GM21528 (cell line): ENCODE measurements around the gene PLPPR3.

Experiments
- ATAC-seq: cut with Tn5 transposase; IDR thresholded peaks from one replicate; pipeline ENCODE4 v1.9.1; 2021; ENCODE audit warnings: mild to moderate bottlenecking, moderate library complexity; ENCODE audit not compliant: unreplicated experiment, low FRiP score

The PLPPR3 gene

DNA sequence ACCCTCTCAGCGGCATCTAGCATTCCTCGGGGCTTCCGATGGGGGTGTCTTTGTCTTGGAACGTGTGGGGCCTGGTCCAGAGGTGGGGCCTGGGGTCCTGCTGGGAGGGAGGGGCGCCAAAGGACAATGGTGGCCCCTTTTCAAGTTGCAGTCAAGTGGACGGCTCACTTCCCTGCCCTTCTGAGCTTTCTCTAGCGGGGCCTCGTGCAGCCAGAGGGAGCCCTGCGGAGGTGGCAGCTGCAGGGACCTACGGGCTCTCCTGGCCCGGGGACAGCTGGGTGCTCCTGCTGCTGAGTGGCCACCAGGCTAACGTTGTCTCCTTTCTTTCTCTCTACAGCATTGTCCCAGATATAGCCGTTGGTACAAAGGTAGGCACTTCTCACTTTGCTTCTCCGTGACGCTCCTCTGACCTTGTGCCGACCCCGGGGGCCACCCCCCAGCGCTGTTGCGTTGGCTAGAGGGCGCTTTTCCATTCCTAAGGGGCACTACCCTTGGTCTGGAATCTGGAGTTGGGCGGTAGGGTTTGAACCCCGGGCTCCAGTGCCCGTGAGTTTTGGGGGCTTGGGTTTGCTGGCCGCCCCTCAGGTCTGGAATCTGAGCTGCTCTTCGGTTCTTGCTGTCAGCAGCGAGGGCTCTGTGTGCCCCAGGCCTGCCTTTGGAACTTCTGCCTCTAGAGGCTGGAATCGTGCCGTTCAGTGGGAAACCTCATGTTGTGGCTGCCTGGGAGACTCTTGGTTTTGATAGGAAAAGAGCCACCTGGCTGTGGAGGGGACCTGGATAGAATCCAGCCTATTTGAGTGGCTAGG is 22.5 kb downstream of the PLPPR3 start:
- ATAC-seq, result no peak

DNA sequence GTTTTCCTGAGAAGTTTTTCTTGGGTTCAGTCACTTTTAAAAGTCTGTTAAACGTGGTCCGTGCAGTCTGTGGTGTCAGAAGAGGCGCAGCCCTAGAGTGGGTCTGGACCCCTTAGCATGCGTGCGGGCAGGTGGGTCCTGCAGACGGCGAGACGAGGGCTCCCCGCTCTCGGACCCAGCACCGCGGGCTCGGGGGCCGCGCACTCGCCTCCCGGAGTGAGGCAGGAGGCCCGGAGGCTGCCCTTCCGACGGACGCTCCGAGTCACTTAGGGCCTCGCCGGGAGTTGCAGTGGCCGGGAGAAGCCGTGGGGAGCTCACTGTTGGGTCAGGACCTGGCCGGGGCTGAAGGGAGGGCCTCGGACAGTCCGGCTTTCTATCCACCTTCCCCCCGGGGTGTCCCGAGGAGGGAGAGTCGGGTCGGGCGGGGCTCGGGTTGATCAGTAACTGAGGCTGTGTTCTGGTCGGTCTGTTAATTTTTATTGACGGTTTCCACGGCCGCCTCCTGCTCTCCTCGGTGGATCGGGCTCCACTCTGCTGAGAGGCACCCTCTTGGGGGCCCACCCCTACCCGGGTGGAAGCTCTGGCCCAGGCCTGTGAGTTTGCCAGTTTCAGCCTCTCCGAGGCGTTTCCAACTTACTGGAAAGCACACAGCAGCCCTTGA is 23.2 kb downstream of the PLPPR3 start:
- no peak for ATAC-seq

DNA sequence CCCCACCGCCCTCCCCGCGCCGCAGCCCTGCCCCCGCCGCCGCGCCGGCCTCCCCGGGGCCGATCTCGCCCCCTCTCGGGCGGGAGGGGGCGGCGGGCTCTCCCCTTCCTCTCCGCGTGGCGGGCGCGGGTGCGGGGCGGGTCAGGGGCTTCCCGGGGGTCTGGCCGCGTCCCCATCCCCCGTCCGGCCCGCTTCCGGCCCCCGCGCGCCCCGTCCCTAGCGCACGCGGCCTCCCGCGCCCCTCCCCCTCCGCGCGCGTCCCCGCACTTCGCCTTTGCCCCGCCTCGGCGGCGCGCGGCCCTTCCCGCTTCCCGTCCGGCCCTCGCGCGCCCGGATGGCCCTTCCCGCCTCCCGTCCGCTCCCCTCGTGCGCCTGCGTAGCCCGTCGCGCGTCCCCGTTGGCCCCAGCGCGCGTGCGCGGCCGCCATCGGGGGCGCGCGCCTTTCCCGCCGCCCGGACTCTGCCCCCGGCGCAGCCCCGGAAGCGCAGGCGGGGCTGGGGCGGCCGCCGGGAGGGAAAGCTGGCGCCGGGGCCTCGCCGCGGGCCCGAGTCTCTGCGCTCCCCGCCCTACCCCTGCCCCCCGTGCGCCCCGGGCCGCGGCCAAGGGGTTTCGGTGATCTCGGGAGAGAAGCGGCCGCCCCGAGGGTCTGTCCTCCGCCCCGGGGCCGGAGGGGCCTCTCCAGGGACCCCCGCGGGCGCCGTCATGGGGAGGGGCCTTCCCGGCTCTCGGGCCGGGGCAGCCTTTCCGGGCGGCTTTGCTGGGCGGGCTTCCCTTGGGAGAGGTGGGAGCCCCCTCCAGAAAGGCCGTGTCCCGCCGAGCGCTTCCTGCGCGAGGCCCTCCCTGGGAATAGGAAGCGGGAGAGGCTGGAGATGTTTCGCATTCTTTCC is 24.0 kb downstream of the PLPPR3 start:
- ATAC-seq, result peak; percentile 38

DNA sequence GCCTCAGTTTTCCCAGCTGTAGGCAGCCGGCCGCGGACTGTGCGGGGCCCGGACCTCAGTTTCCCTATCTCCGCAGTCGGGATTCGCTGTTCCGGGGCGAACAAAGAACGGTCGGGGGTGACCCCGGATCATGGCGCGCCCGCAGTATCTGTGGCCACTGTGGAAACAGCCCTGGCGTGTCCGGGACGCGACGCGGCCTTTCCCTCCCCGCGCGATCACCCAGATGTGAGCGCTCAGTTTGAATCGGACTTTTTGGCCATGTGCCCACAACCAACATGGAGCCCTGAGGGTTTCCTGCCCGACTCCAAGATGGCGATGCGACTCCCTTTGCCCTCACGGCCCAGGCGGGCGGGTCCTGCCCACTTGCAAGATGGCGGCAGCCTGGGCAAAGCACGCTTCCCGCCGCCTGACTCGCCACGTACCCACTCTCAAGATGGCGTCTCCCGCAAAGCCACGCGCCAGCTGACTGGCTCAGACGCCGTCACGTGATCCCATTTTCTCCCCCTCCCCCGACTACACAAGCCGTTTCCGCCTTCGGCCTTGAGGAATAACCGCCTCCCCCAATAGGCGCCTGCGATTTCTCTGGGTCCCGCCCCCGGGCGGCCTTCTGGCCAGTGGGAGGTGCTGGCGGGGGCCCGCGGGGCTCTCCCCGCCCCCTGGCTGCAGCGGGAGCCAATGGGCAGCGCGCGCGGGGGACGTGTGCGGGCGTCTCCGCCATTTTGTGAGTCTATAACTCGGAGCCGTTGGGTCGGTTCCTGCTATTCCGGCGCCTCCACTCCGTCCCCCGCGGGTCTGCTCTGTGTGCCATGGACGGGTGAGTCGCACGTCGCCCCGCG is 24.8 kb downstream of the PLPPR3 start, which contains the start of gene PTBP1:
PTBP1 (plus strand) TSS at position 761 of the 836 bp plus-strand sequence; CDS start at position 807, 46 bp downstream.
- peak; percentile 76 for ATAC-seq

DNA sequence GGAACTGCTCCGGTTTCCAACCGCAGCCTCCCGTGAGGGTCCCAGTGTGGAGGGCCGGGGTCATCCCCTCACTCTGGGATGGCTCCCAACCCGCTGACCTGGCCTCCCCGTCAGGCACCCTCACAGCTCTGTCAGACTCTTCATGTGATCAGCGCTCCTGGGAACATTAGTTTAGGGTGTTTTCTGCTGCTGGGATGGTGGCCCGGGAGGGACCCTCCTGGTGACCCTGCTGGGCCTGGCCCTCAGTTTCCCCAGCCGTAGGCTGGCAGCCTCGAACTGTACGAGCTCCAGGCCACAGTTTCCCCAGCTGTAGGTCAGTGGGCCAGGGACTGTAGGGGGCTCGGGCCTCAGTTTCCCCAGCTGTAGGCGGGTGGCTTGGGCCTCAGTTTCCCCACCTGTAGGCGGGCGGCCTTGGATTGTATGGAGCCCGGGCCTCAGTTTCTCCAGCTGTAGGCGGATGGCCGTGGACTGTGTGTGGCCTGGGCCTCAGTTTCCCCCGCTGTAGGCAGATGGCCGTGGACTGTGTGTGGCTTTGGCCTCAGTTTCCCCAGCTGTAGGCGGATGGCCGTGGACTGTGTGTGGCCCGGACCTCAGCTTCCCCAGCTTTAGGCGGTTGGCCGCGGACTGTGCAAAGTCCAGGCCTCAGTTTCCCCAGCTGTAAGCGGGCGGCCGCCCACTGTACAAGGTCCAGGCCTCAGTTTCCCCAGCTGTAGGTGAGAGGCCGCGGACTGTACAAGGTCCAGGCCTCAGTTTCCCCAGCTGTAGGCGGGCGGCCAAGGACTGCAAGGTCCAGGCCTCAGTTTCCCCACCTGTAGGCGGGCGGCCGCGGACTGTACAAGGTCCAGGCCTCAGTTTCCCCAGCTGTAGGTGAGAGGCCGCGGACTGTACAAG is 25.8 kb downstream of the PLPPR3 start:
- ATAC-seq, result no peak

DNA sequence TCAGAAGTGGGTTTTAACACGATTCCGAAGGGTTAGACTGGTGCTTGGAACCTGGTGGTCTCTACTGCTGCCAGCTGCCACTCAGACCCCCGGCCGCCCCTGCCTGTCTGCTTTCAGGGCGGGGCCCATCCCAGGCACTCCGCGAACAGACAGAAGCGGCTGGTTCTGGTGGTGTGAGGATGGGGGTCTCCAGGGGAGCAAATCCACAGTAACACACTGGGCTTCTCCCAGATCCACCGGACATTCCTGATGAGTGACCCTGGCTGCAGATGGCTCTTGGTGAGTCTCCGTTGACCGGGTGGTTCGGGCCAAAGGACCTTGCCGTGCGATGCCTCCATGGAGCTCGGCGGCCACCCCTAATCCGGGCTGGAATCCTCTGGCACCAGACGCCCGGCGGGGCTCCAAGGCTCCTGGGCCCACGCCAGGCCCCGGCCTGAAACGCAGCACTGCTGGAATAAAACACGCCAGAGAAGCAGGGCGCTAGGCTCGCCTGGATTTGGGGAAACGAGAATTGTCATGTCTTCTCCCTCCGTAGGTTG is 26.6 kb downstream of the PLPPR3 start:
- ATAC-seq, result no peak

DNA sequence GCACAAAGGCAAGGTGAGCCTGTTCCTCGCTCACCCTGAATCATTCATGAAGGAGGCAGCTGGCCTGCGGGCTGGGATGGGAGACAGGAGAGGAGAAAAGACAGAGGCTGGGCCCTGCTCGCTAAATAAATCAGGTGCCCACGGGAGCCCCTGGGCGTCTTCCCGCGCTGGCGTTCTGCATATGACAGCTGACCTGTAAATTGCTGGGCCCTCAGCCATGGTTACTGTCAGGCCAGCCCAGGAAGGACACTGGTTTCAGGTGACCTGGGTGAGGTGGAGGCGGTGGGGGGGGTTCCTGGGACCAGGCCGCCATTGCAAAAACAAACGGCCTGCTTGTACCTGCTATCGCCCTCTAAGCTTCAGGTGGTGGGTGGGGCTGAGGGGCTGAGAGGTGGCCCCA is 27.9 kb downstream of the PLPPR3 start:
- no peak for ATAC-seq

DNA sequence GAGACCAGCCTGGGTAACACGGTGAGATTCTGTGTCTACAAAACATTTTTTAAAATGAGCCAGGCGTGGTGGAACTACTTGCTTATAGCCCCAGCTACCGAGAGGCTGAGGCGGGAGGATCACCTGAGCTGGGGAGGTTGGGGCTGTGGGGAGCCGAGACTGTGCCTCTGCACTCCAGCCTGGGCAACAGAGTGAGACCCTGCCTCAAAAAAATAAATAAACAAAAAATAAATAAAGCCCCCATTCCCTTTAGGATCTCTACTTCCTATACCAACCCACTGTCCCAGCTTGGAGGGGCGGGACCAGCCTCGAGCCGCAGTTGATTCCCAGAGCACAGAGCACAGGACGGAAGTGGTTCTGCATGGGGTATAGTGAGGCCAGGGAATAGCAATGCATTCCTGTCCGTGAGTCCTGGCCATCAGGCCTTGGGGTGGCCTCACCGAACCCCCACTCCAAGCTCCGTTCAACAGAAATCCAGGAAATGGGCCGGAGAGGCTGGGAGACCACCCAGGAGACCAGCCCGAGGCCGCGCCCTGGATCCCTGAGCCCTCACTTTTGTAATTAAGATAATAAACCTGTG is 29.4 kb downstream of the PLPPR3 start:
- no peak for ATAC-seq

DNA sequence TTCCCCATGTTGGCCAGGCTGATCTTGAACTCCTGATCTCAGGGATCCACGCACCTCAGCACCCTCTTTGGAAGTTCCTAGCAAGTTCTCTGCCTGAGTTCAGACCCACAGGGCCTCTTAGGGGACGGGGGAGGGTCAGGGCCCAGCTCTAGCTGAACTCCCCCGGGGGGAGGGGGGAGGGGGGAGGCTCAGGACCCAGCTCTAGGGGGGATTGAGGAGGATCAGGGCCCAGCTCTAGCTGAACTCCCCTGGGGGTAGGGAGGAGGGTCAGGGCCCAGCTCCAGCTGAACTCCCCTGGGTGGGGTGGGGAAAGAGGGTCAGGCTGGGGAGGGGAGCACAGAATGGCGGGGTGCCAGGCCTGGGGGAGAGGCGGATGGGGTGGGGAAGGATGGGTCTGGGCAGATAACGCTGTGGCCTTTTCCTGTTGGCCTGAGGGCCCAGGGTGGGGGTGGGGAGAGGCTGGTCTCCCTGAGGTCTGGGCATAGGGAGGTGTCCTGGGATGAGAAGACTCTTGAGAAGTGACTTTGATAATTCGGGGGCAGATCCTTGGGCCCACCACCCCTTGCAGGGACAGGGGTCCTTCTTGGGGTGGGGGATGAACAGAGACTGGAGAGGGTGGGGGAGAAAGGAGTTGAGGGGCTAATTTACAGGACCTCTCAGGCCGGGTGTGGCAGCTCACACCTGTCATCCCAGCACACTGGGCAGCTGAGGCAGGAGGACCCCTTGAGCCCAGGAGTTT is 30.0 kb downstream of the PLPPR3 start:
- no peak for ATAC-seq

DNA sequence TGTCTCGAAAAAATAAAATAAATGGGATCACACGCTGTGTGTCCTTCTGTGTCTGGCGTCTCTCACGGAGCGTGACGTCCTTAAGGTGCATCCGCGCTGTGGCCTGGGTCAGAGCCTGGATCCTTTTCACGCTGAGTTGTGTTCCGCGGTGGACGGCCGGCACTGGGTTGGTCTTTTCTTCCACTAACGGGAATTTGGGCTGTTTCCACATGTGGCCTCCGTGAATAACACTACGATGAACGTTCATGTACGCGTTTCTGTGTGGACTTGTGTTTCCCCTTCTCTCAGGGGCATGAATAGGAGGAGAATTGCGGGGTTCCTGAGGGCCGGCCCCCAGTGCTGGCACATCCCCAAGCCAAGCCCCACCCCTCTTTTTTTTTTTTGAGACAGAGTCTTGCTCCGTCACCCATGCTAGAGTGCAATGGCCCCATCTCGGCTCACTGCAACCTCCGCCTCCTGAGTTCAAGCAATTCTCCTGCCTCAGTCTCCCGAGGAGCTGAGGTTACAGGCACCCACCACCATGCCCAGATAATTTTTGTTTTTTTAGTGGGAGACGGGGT is 30.7 kb downstream of the PLPPR3 start:
- ATAC-seq, result no peak

DNA sequence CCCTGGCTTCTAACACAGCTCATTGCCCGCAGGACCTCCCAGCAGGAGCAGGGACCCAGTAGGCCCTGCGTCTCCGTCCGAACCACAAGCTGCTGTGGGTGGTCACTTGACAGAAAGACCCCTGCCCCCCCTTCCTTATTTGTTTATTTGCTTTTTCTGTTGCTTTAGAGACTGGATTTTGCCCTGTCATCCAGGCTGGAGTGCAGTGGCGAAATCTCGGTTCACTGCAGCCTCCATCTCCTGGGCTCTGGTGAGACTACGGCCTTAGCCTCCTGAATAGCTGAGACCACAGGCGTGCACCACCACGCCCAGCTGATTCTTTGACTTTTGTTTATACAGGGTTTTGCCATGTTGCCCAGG is 32.1 kb downstream of the PLPPR3 start:
- ATAC-seq, result no peak

DNA sequence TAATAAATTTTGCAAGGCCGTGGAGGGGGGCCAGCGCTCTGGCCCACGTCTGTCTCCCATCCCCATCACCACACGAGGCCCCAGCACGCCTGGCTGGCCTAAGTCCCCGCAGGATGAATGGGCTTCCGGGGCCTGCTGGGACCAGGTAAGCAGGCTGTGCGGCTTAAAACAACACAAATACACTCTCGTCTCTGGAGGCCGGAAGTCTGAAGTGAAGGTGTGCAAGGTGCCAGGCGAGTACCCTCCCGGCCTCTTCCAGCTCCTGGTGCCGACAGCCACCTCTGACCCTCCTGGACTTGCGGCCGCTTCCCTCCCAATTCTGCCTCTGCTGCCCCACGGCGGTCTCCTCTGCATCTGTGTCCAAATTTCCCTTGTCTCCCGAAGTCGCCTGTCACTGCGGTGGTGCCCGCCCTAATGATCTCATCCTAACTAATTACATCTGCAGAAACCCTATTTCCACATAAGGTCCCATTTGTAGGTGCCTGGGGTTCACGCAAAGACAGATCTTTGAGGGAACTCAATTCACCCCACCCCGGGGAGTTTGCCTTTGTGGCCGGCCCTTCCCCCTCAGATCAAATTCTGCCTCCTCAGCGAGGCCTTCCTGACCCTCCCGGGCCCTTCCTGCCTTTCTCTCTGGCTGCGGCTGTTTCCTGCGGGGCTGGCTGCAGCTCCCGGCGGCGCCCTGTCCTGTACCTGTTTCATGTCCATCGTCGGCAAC is 32.6 kb downstream of the PLPPR3 start:
- ATAC-seq, result no peak

DNA sequence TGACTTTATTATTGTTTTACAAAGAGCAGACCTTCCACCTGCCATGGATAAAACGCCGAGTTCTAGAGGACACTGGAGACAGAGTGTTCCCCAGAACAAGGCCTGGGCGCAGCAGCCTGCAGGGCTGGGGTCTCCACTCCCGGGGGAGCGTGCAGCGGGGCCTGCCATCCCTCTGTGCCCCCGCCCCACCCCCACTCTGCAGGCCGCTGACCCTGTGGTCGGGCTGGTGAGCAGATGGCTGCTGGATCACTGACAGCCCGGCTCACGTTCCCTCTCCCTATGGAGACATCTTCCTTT is 33.1 kb downstream of the PLPPR3 start:
- no peak for ATAC-seq

DNA sequence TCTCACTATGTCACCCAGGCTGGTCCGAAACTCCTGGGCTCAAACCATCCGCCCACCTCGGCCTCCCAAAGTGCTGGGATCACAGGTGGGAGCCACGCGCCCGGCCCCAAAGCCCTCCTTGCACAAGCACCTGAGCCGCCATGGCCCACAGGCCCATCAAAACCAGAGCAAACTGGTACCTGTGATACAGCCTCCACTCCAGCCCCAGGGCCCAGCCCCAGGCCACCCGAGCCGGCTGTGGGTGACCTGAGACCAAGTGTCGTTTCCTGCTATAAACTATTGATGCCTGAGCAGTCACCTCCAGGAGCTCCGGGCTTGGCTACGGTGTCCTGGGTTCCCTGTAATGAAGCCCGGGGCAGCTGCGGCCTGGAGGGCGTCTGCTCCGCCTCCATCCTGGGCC is 34.2 kb downstream of the PLPPR3 start:
- ATAC-seq, result no peak

DNA sequence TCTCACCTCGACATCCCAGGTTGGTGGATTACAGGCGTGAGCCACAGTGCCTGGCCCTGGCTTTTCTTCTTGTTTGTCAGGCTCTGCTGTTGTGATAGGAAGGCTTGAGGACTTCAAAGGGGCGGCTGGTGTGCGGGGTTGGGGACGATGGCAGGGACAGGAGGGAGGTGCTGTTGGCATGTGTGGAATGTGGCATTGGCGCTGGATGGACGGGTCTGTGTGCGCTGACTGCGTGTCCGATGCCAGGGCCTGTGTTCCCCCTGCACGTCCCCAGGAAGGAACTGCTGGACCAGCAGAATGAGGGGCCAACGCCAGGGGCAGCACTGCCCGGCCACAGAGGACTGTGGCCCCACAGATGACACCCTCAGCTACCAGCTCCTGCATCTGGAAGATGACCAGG is 37.2 kb downstream of the PLPPR3 start:
- no peak for ATAC-seq

DNA sequence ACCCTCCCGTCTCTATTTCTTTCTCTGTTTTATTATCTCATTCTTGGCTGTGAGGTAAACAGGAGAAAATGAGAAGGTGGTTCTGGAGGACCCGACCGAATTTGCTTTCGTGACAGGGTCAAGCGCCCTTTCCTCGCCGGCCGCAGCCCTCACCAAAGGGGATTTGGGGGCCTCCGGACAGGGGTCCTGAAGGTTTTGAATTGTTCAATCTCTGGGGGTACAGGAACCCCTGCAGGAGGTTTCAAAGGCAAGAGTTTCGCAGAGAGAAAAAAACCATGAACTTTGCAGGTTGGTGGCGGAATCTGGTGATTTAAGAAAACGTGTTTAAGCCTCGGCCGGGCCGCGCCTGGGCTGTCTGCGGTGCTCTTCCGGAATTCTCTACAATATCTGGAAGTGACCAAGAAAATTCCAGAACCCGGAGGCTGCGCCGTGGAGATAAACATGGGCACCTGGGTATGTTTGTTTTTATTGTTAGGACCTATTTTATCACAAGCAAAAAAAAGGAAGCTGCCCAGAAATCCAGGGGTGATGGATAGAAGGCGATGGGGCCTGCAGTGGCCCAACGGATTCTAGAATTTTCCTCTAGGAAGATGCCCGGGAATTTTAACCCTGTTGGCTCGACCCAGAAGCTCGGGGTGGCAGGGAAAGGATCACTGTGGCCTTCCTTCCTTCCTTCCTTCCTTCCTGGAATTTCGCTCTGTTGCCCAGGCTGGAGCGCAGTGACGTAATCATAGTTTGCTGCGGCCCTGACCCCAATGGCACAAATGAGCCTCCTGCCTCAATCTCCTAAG is 38.7 kb downstream of the PLPPR3 start:
- no peak for ATAC-seq
